Pancreas (tissue), 10 donors: ENCODE measurements around the gene SLC45A1. TPM values are rescaled to one million over a fixed set of nuclear protein-coding genes. Genes with fewer than 3 reads are reported as not detected.

ENCODE experiments used
- ATAC-seq, 4 donors: fragments of 200-7000 bp; cut with Tn5 transposase; one replicate each; pipeline versions ENCODE4 v1.8.0 to v1.9.1; 2020; ENCODE audit warnings: mild to moderate bottlenecking in 4 of 4, moderate library complexity in 4 of 4
- DNase-seq, 6 donors: peaks; one replicate each; pipeline ENCODE4 v3.0.0-alpha.2; 2020
- FAIRE-seq: peaks from 2 replicates; lab custom pipeline; 2012; peaks lifted over from hg19 to GRCh38; lab: Jason Lieb, UNC
- H3K27ac ChIP-seq, 4 donors: fragments of 200-600 bp; sonication (generic); 1 replicate in 3 of 4; 2 replicates in 1 of 4; pipeline versions ENCODE4 v1.5.0 to v1.8.0; 2020
- H3K27me3 ChIP-seq, 4 donors: fragments of 200-600 bp; one replicate each; pipeline ENCODE4 v1.8.0; 2021
- H3K36me3 ChIP-seq, 3 donors: fragments of 200-600 bp; sonication (generic) in 1 of 3; one replicate each; pipeline versions ENCODE4 v1.5.0 to v1.8.0; 2020 to 2021
- H3K4me1 ChIP-seq, 3 donors: fragments of 200-600 bp; one replicate each; pipeline ENCODE4 v1.8.0; 2021
- H3K4me3 ChIP-seq, 4 donors: fragments of 200-600 bp; sonication (generic) in 2 of 4; one replicate each; pipeline versions ENCODE4 v1.5.0 to v1.8.0; 2020 to 2021
- H3K9me3 ChIP-seq, 4 donors: fragments of 200-600 bp; one replicate each; pipeline ENCODE4 v1.8.0; 2021
- CTCF ChIP-seq, 4 donors: fragments of 200-600 bp; sonication (generic) in 3 of 4; IDR thresholded peaks; one replicate each; pipeline versions ENCODE4 v1.5.0 to v1.8.0; 2021; ENCODE audit warnings: antibody characterized with exemption in 4 of 4
- WGBS, 2 donors: extraction: QIAGEN DNeasy Blood & Tissue Kit; methylation state at CpG; one replicate each; pipeline ENCODE4 v1.1.7; 2013; 5-methylcytosine and 5-hydroxymethylcytosine counted together
- intact Hi-C, 3 donors: fragments of 100-400 bp; cut with DNase I; formaldehyde crosslinking; loops; one replicate each; pipeline versions ENCODE4 v1.11.1 to v1.14.2; 2022
- polyA plus RNA-seq, 2 donors: library from polyadenylated mRNA; stranded (reverse); fragments of 200-250 nt; gene quantifications; one replicate each; pipeline ENCODE4 v1.2.3, GENCODE V29; 2013
- total RNA-seq, 6 donors: library from RNA; stranded (reverse); fragmentation: NEBNext Ultra II Directional in 4 of 6; extraction: Animal tissue kit (Norgen Biotek cat#: 25700) in 4 of 6; gene quantifications; one replicate each; pipeline versions ENCODE4 v1.2.1 to v1.2.4, GENCODE V29; 2021 to 2023
- donor health status: healthy with polysubstance abuse.
- donor health status: DM: no; HTN: no; CAD: no; lungs with moderate emphysema.
- donor health status: DM: no; HTN: no; CAD: no.
- donor health status: control.
- donor health status: control.
- donor health status: Bipolar disorder and iron deficiency.
- donor health status: DM: yes; HTN: yes; CAD: no.
- donor health status: DM: no; HTN: no; CAD: no.
- donor health status: DM: no; HTN: no; CAD: no.
- donor health status: DM: yes; HTN: yes; CAD: no.

The SLC45A1 gene
- total and polyA plus RNA-seq, 8 donors, result 0.16 to 1.8 (median 0.53) TPM

GRCh38 chr1:8392522-8392921 lies 74.6 kb downstream of the SLC45A1 start:
- WGBS, 2 donors, result 88 to 91% methylated on average over 7 of the region's 7 CpGs
- H3K4me1 ChIP-seq, result peaks cover 0 to 41% (median 11%) of the 10 kb centered on the region in 3 donors
- intact Hi-C loops, result no loop called here

More at GRCh38 chr1:8392522-8392921, 74.6 kb downstream of the SLC45A1 start:
- Histone ChIP-seq H3K4me3 (no peak overlapping the region), H3K27ac (no peak overlapping the region), H3K36me3 (no peaks in the 10 kb centered on the region), H3K27me3 (no peaks in the 10 kb centered on the region), H3K9me3 (no peaks in the 10 kb centered on the region)
- no peak for TF ChIP-seq CTCF (IDR thresholded peaks at IDR 0.05)
- DNase-seq (no peak), ATAC-seq (peak in 1 of 4 donors; percentile 12), FAIRE-seq (no peak)
